Esophagus muscularis mucosa (tissue), 3 donors: ENCODE data around the gene MSL3.

Experiments used
- POLR2A ChIP-seq: fragments of 450-650 bp; IDR thresholded peaks from one replicate; pipeline ENCODE4 v1.6.1; 2017; ENCODE audit warnings: antibody characterized with exemption, moderate library complexity, mild to moderate bottlenecking, low read depth
- TF ChIP-seq, protein P1 (sequence below), 3 experiments: fragments of 200-600 bp in 2 of 3; fragments of 450-650 bp in 1 of 3; sonication (generic) in 2 of 3; IDR thresholded peaks; one replicate each; pipeline ENCODE4 v1.5.1; 2017 to 2019; ENCODE audit warnings: antibody characterized with exemption in 3 of 3, mild to moderate bottlenecking in 2 of 3, moderate library complexity in 1 of 3

DNA sequence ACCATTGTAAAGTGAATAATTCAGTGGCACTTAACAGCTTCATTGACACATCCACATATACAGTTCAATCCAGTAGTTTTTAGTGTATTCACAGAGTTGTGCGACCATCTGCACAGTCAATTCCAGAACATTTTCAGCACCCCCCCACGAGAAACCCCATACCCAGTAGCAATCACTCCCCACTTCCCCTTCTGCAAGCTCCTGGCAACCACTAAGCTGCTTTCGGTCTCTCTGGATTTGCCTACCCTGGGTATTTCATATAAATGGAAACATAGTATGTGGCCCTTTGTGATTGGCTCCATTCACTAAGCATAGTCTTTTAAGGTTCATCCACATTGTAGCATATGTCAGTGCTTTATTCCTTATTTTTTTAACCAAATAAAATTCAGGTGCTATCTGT is 10.0 kb downstream of the MSL3 start:
- TF ChIP-seq, protein P1, sequence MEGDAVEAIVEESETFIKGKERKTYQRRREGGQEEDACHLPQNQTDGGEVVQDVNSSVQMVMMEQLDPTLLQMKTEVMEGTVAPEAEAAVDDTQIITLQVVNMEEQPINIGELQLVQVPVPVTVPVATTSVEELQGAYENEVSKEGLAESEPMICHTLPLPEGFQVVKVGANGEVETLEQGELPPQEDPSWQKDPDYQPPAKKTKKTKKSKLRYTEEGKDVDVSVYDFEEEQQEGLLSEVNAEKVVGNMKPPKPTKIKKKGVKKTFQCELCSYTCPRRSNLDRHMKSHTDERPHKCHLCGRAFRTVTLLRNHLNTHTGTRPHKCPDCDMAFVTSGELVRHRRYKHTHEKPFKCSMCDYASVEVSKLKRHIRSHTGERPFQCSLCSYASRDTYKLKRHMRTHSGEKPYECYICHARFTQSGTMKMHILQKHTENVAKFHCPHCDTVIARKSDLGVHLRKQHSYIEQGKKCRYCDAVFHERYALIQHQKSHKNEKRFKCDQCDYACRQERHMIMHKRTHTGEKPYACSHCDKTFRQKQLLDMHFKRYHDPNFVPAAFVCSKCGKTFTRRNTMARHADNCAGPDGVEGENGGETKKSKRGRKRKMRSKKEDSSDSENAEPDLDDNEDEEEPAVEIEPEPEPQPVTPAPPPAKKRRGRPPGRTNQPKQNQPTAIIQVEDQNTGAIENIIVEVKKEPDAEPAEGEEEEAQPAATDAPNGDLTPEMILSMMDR (IDR thresholded peaks at IDR 0.05), result no peak
- TF ChIP-seq POLR2A, result no peak
